Colonic mucosa (tissue), 4 donors: ENCODE data around the gene HOXA4. TPM values are rescaled to one million over a fixed set of nuclear protein-coding genes. Genes with fewer than 3 reads are reported as not detected.

Experiments used
- DNase-seq: peaks from one replicate; pipeline ENCODE4 v3.0.0-alpha.2; 2020
- H3K27ac ChIP-seq: fragments of 200-600 bp; one replicate; pipeline ENCODE4 v1.8.0; 2021
- H3K27me3 ChIP-seq: fragments of 200-600 bp; one replicate; pipeline ENCODE4 v1.8.0; 2021
- H3K36me3 ChIP-seq: fragments of 200-600 bp; one replicate; pipeline ENCODE4 v1.8.0; 2021
- H3K4me1 ChIP-seq: fragments of 200-600 bp; one replicate; pipeline ENCODE4 v1.8.0; 2021; ENCODE audit warnings: mild to moderate bottlenecking
- H3K4me3 ChIP-seq: fragments of 200-600 bp; one replicate; pipeline ENCODE4 v1.8.0; 2021
- H3K9ac ChIP-seq, 2 donors: one replicate each; pipeline ENCODE4 v1.7.0; 2013; ENCODE audit warnings: control low read depth in 2 of 2, low read depth in 2 of 2, low read length in 2 of 2
- H3K9me3 ChIP-seq: fragments of 200-600 bp; one replicate; pipeline ENCODE4 v1.8.0; 2021
- CTCF ChIP-seq: fragments of 200-600 bp; IDR thresholded peaks from one replicate; pipeline ENCODE4 v1.8.0; 2022; ENCODE audit warnings: antibody characterized with exemption, mild to moderate bottlenecking
- intact Hi-C: fragments of 100-400 bp; cut with DNase I; formaldehyde crosslinking; loops from one replicate; pipeline ENCODE4 v1.14.1; 2022
- total RNA-seq, 2 donors: library from RNA; stranded (reverse); fragmentation: NEBNext Ultra II Directional in 1 of 2; extraction: Animal tissue kit (Norgen Biotek cat#: 25700) in 1 of 2; gene quantifications; one replicate each; pipeline ENCODE4 v1.2.1, GENCODE V29; 2021
- donor health status: healthy.
- donor health status: DM: no; HTN: no; CAD: no.
- donor health status: DM: no; HTN: no; CAD: no.

HOXA4 gene
- total RNA-seq, 2 donors from 2014 or later: 3.3 to 4.5 TPM

DNA sequence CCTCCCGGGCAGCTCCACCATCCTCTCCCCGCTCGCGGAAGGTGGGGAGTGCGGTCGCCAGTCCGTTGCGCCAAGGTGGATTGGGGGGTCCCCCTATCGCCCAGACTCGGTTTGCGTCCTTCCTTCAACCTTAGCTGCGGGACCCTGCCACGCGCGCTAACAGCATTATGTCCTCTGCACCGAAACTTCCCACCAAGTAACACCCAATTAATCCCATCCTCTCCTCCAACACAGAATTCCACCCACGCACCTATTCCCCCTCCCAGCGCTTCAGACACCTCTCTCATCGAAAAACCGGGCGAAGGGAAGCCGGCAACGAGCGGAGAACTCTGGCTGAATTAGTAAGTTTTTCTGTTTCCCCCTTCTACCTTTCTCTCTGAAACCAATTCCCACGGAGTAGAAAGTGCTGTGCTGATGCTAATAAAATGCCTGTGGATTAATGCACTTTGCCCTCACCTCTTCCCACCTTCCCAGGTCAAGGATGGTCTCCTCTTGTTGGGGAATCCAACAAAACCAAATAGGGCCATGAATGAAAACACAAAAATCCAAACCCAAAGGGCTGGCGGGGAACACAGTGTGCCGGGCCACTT is 20.9 kb upstream of the HOXA4 start:
- intact Hi-C loops: no loop called here
- Histone ChIP-seq H3K4me1 (peaks cover 23% of the 10 kb centered on the region), H3K27me3 (no peaks in the 10 kb centered on the region), H3K27ac (peak overlapping the region; percentile 97), H3K4me3 (peak overlapping the region; percentile 55), H3K9ac (peak overlapping the region; percentile 86 to 100), H3K9me3 (no peaks in the 10 kb centered on the region), H3K36me3 (no peaks in the 10 kb centered on the region)
- TF ChIP-seq CTCF: no peak
- DNase-seq: peak; percentile 36

DNA sequence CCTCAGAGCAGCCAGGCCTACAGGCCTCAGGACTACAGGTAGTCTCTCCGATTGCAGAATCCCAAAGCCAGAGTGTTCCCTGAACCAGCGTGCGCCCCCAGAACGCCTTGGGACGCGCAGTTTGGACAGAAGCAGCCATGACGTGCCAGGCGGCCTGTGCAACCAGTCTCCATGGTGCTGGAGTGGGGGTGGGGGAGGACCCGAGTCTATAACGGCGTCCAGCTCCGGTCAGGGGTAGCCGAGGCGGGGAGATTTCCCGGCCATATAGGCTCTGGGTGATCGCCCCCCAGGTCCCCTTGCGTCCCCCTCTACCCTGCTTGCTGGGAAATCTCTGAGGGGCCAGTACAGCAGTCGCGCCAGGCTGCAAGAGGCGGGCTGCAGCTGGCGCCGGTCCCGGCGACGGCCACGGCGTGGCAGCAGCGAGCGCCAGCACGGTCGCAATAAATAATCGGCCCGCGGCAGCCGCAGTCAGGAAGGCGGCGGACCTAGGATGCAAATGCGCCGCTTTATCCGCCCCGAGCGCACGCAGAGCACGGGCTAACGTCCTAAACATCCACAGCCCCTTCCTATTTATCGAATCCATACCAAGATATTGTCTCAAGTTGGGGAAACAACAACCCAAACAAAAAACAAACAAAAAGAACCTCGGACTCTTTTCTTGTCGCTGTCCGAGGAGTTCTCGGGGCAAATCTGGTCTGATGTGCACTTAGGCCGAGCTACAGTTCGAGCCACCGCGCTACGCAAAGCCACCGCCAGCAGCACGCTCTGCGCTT is 20.2 kb upstream of the HOXA4 start:
- H3K27me3 ChIP-seq: no peaks in the 10 kb centered on the region
- H3K36me3 ChIP-seq: no peaks in the 10 kb centered on the region
- H3K4me1 ChIP-seq: peaks cover 24% of the 10 kb centered on the region
- peak overlapping the region; percentile 97 for H3K27ac ChIP-seq
- peak; percentile 95 for TF ChIP-seq CTCF
- H3K4me3 ChIP-seq: peak overlapping the region; percentile 55
- intact Hi-C loops: no loop called here
- no peaks in the 10 kb centered on the region for H3K9me3 ChIP-seq
- H3K9ac ChIP-seq: peak overlapping the region; percentile 86 to 100
- peak; percentile 81 for DNase-seq

DNA sequence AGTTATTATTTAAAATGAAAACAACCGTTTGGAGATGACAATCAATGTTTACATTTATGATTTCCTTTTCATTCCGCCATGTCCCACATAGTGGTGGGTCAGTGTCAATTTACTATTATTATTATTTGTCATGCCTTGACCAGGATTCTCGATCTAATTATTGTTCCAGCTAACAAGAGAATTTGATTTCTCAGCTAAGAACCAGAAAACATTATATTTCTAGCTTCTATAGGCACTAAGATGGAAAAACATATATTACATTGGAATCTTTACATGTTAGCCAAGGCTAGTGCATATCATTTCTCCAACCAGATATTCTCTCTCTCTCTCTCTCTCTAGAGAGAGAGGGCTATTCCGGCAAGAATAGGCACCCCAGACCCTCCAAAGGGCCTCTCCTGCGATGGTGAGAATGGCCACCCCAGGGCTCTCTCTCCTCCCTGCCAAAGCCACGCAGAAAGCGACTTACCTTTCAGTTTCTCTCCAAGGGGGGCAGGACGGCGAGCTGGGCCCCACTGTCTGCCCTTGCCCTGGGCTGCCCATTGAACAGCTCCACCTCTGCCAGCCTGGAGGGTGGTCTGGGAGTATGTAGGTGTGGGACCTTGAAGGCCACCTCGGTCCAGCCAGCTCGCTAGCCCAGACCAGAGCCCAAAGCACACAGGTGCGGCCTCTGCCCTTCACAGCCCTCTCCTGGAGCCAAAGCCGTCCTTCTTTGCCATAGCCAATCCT is 19.4 kb upstream of the HOXA4 start:
- peak overlapping the region; percentile 55 for H3K4me3 ChIP-seq
- TF ChIP-seq CTCF: no peak
- peak overlapping the region; percentile 86 to 100 for H3K9ac ChIP-seq
- H3K4me1 ChIP-seq: peaks cover 20% of the 10 kb centered on the region
- no peaks in the 10 kb centered on the region for H3K36me3 ChIP-seq
- peak overlapping the region; percentile 97 for H3K27ac ChIP-seq
- H3K27me3 ChIP-seq: no peaks in the 10 kb centered on the region
- DNase-seq: peak; percentile 49
- no peaks in the 10 kb centered on the region for H3K9me3 ChIP-seq
- intact Hi-C loops: no loop called here

DNA sequence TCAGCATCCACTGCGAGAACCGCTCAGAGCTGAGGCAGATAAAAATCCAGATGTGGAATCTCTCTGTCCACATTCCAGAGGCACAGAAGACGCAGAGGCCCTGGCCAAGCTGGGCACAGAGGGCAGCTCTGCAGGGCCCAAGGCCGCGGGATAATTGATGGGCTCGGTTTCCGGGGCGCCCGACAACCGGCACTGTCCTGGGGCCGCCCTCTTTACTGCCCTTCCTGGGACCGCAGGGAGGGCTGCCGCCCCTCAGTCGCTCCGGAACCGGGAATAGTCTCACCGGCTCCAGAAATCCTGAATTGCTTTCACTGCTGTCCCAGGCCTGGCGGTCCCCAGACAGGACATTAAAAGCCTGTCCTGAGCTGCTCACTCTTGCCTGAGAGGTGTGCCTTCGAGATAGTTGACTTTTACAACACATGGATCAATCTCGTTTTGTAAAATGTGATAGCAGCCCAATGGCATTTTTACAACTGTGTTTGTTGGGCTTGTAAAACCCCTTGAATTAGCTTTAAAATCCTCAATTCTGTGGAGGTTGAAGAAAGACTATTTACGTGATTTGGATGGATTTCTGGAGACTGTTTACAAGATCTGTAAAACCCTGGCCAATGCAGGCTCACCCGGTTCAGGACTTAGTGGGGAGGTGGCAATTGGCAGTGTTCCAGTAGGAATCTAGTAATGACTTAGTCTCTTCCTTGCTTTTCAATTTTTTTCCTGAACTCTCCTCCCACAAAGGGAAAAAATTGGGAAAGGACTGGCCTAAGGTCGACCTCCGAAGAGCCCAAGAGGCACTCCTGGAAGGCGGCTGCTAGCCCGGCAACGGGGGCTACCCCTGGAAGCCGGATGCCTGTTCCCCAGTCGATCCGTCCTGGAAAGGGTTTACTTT is 18.4 kb upstream of the HOXA4 start:
- Histone ChIP-seq H3K4me3 (peak overlapping the region; percentile 47), H3K27me3 (no peaks in the 10 kb centered on the region), H3K9ac (peak overlapping the region; percentile 78 to 100), H3K9me3 (no peaks in the 10 kb centered on the region), H3K4me1 (peaks cover 17% of the 10 kb centered on the region), H3K27ac (peak overlapping the region; percentile 97), H3K36me3 (no peaks in the 10 kb centered on the region)
- intact Hi-C loops: no loop called here
- peak; percentile 76 for DNase-seq
- no peak for TF ChIP-seq CTCF
